GM23338 (cell line): ENCODE measurements around the gene TMEM121. TPM values are rescaled to one million over a fixed set of nuclear protein-coding genes. Genes with fewer than 3 reads are reported as not detected.

Source experiments
- ATAC-seq: fragments of 200-7000 bp; cut with Tn5 transposase; 3 replicates; pipeline ENCODE4 v1.9.1; 2020
- DNase-seq: peaks from one replicate; pipeline ENCODE4 v3.0.0-alpha.2; 2015; ENCODE audit warnings: low spot score
- H2AFZ ChIP-seq: fragments of 200-600 bp; sonication (generic); 2 replicates; pipeline ENCODE4 v1.8.0; 2016; ENCODE audit warnings: antibody characterized with exemption, mild to moderate bottlenecking, moderate library complexity
- H3F3A ChIP-seq: fragments of 200-600 bp; sonication (generic); replicated peaks from 2 replicates; pipeline ENCODE4 v1.8.0; 2017; ENCODE audit warnings: antibody characterized with exemption, mixed run types, low read depth
- H3K27ac ChIP-seq: fragments of 200-600 bp; sonication (generic); 2 replicates; pipeline ENCODE4 v1.6.1; 2016; ENCODE audit warnings: low read depth
- H3K27me3 ChIP-seq: fragments of 200-600 bp; sonication (generic); 2 replicates; pipeline ENCODE4 v1.8.0; 2016; ENCODE audit warnings: mild to moderate bottlenecking, mixed run types, moderate library complexity; ENCODE audit not compliant: insufficient read depth
- H3K36me3 ChIP-seq: fragments of 200-600 bp; sonication (generic); 2 replicates; pipeline ENCODE4 v1.8.0; 2016; ENCODE audit warnings: mild to moderate bottlenecking; ENCODE audit not compliant: insufficient read depth
- H3K4me1 ChIP-seq: fragments of 200-600 bp; sonication (generic); 2 replicates; pipeline ENCODE4 v1.8.0; 2016; ENCODE audit warnings: mild to moderate bottlenecking, moderate library complexity; ENCODE audit not compliant: insufficient read depth
- H3K4me2 ChIP-seq: fragments of 200-600 bp; sonication (generic); 2 replicates; pipeline ENCODE4 v1.7.1; 2017; ENCODE audit warnings: mixed run types
- H3K4me3 ChIP-seq: fragments of 200-600 bp; sonication (generic); 2 replicates; pipeline ENCODE4 v1.6.1; 2016; ENCODE audit warnings: mixed run types
- H3K79me2 ChIP-seq: fragments of 200-600 bp; sonication (generic); replicated peaks from 2 replicates; pipeline ENCODE4 v1.8.0; 2017; ENCODE audit warnings: mild to moderate bottlenecking; ENCODE audit not compliant: insufficient read depth
- H3K9me2 ChIP-seq: fragments of 200-600 bp; sonication (generic); 2 replicates; pipeline ENCODE4 v1.8.0; 2017; ENCODE audit not compliant: insufficient read depth
- H4K20me1 ChIP-seq: fragments of 200-600 bp; sonication (generic); replicated peaks from 2 replicates; pipeline ENCODE4 v1.8.0; 2017; ENCODE audit warnings: mild to moderate bottlenecking; ENCODE audit not compliant: insufficient read depth
- H3K27ac Mint-ChIP-seq: 2 replicates; pipeline ENCODE4 v1.8.0; 2020; ENCODE audit warnings: inconsistent platforms, mild to moderate bottlenecking, moderate library complexity, mixed read lengths
- H3K27me3 Mint-ChIP-seq: 3 replicates; pipeline ENCODE4 v1.8.0; 2022; ENCODE audit warnings: low read depth, mild to moderate bottlenecking, moderate library complexity, mixed read lengths, inconsistent platforms; ENCODE audit not compliant: insufficient read depth, poor library complexity
- H3K36me3 Mint-ChIP-seq: 3 replicates; pipeline ENCODE4 v1.8.0; 2021; ENCODE audit warnings: low read depth, mild to moderate bottlenecking, inconsistent platforms, moderate library complexity, mixed read lengths
- H3K4me1 Mint-ChIP-seq: 3 replicates; pipeline ENCODE4 v1.8.0; 2020; ENCODE audit warnings: mild to moderate bottlenecking, inconsistent platforms, mixed read lengths
- H3K4me3 Mint-ChIP-seq: 3 replicates; pipeline ENCODE4 v1.8.0; 2021; ENCODE audit warnings: moderate library complexity, mild to moderate bottlenecking, inconsistent platforms, mixed read lengths
- H3K9me3 Mint-ChIP-seq: 3 replicates; pipeline ENCODE4 v1.8.0; 2020; ENCODE audit warnings: moderate library complexity, mild to moderate bottlenecking, inconsistent platforms, mixed read lengths
- CREB1 ChIP-seq: fragments of 250-450 bp; sonication (Bioruptor Pico); IDR thresholded peaks from 2 replicates; pipeline ENCODE4 v1.5.0; 2020; ENCODE audit warnings: low read depth, mild to moderate bottlenecking, moderate library complexity
- EZH2 ChIP-seq: fragments of 200-600 bp; sonication (generic); IDR thresholded peaks from one replicate; pipeline ENCODE4 v1.8.0; 2017; ENCODE audit warnings: antibody characterized with exemption, mild to moderate bottlenecking, low read depth; ENCODE audit not compliant: unreplicated experiment
- EZH2phosphoT487 ChIP-seq: fragments of 200-600 bp; sonication (generic); IDR thresholded peaks from one replicate; pipeline ENCODE4 v1.8.1; 2018; ENCODE audit warnings: antibody characterized with exemption; ENCODE audit not compliant: unreplicated experiment
- JUNB ChIP-seq: IDR thresholded peaks from one replicate; pipeline ENCODE4 v1.6.1; 2016; ENCODE audit warnings: antibody characterized with exemption; ENCODE audit not compliant: unreplicated experiment
- NANOG ChIP-seq: IDR thresholded peaks from 2 replicates; pipeline ENCODE4 v1.6.1; 2016; ENCODE audit warnings: antibody characterized with exemption, borderline replicate concordance
- POLR2AphosphoS5 ChIP-seq: IDR thresholded peaks from 2 replicates; pipeline ENCODE4 v1.6.1; 2016; ENCODE audit warnings: antibody characterized with exemption, low read depth
- ZNF331 ChIP-seq: fragments of 250-450 bp; sonication (Bioruptor Pico); IDR thresholded peaks from 2 replicates; pipeline ENCODE4 v1.5.0; 2020; ENCODE audit warnings: low read depth, mild to moderate bottlenecking, moderate library complexity
- polyA plus RNA-seq: library from polyadenylated mRNA; unstranded; fragments of >200 nt; fragmentation: Nextera tagmentation; extraction: Ambion mirVana; gene quantifications from 2 replicates; pipeline ENCODE4 v1.2.1, GENCODE V29; 2016
- total RNA-seq: library from RNA; depleted of rRNA; stranded (reverse); fragments of >200 nt; shearing (Covaris generic); gene quantifications from 2 replicates; pipeline ENCODE4 v1.2.3, GENCODE V29; 2014
- TF ChIP-seq, protein P1 (sequence below), 2 experiments: fragments of 200-600 bp in 1 of 2; sonication (generic) in 1 of 2; conservative IDR thresholded peaks; 2 replicates each; pipeline versions ENCODE4 v1.5.1 to v1.6.1; 2016 to 2017; ENCODE audit warnings: antibody characterized with exemption in 2 of 2, low read depth in 2 of 2, mild to moderate bottlenecking in 2 of 2, moderate library complexity in 1 of 2
- TF ChIP-seq, protein P2 (sequence below): IDR thresholded peaks from 2 replicates; pipeline ENCODE4 v1.6.1; 2016; ENCODE audit warnings: antibody characterized with exemption

The TMEM121 gene
- total and polyA plus RNA-seq, 2 experiments from 2014 or later = 0.13 to 1.3 TPM

DNA sequence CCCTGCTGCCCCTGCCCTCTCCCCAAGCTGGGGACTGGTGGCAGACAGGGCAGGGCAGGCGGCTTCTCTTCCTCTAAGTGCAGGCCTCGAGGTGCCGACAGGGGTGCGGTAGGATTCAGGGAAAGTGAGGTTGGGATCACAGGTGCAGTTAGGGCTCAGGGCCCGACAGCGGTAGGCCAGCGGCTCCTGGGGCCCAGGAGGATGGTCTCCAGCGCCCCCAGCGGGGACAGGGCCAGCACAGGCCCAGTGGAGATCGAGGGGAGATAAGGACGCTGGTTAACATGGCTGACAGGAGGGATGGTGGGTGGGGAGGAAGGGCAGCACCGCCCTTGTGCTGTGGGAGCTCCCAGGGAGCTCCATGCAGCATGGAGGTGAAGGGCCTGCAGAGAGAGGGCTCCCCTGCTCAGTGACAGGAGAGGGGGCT is 40.6 kb upstream of the TMEM121 start:
- Mint-ChIP-seq H3K9me3 (peaks cover under 1% of the 10 kb centered on the region; the same call in 1 of the 3 replicates), H3K36me3 (no peaks in the 10 kb centered on the region), H3K27ac (no peak overlapping the region), H3K27me3 (peaks cover 64% of the 10 kb centered on the region), H3K4me3 (peak overlapping the region; percentile 55; the same call in 2 of the 3 replicates), H3K4me1 (peaks cover 16% of the 10 kb centered on the region; the same call in 2 of the 3 replicates)
- Histone ChIP-seq H3K4me1 (peaks cover 12% of the 10 kb centered on the region; the same call in 1 of the 2 replicates), H2AFZ (peak overlapping the region; percentile 52; the same call in 1 of the 2 replicates), H3K79me2 (no peaks in the 10 kb centered on the region), H3K36me3 (no peaks in the 10 kb centered on the region), H3K4me2 (peak overlapping the region; percentile 83), H3K4me3 (peak overlapping the region; percentile 61; the same call in 1 of the 2 replicates), H3K27ac (no peak overlapping the region), H3K9me2 (no peaks in the 10 kb centered on the region), H4K20me1 (no peaks in the 10 kb centered on the region), H3K27me3 (peaks cover 88% of the 10 kb centered on the region), H3F3A (no peaks in the 10 kb centered on the region)
- peak; percentile 55 for TF ChIP-seq EZH2
- no peak for TF ChIP-seq CREB1 (CRISPR knock-in tag)
- TF ChIP-seq, protein P1, sequence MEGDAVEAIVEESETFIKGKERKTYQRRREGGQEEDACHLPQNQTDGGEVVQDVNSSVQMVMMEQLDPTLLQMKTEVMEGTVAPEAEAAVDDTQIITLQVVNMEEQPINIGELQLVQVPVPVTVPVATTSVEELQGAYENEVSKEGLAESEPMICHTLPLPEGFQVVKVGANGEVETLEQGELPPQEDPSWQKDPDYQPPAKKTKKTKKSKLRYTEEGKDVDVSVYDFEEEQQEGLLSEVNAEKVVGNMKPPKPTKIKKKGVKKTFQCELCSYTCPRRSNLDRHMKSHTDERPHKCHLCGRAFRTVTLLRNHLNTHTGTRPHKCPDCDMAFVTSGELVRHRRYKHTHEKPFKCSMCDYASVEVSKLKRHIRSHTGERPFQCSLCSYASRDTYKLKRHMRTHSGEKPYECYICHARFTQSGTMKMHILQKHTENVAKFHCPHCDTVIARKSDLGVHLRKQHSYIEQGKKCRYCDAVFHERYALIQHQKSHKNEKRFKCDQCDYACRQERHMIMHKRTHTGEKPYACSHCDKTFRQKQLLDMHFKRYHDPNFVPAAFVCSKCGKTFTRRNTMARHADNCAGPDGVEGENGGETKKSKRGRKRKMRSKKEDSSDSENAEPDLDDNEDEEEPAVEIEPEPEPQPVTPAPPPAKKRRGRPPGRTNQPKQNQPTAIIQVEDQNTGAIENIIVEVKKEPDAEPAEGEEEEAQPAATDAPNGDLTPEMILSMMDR (conservative IDR thresholded peaks at IDR 0.05; ENCODE audit: low read depth in 2 of 2) = peak; percentile 67 to 81
- peak; percentile 92 for DNase-seq
- ATAC-seq = peak; percentile 37

DNA sequence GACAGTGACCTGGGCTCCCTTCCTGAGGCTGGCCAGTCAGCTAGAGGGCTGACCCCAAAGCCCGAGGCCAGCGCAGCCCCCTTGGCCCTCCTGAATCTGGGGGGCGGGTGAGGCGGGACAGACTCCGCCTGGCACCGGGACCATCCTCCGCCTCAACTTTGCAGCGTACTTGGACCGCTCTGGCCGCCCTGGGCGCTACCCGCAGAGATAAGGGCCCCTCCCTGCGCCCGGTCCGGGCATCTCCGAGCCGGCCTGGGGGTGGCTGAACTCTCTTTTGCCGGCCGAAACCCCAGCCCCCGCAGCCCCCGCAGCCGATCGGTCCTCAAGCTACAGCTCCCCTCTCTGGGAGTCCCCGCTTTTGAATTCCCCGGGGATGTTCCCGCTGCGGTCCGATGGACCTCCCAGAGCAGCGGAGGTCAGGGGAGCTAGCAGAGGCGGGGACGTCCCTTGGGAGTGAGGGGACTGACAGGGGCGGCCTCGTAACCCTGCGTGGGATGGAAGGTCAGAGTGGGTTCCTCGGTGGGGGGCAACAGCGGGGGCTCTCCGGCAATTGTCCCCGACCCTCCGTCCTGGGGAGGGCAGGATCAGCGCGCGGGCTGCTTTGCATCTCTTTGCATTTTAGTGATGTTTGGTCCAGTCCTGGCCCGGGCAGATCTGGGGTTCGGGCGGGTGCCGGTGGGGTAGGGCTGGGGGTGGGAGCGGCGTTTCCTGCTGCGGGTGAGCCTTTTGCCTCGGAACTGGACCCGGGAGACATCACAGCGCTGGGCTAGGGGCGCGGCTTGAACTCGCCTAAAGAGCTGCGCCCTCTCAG is 40.0 kb upstream of the TMEM121 start, which contains the start of gene CRIP1:
Gene CRIP1 (plus strand): TSS at position 724 of the 811 bp plus-strand sequence. CDS start 374 bp downstream, outside the sequence.
- H3K4me2 ChIP-seq = peak within 1 kb of the TSS; percentile 83
- peaks cover 7% of the 10 kb centered on the region; the same call in 1 of the 2 replicates for H3K4me1 ChIP-seq
- Mint-ChIP-seq H3K27me3 (peaks cover 64% of the 10 kb centered on the region), H3K36me3 (no peaks in the 10 kb centered on the region), H3K9me3 (peaks cover 3% of the 10 kb centered on the region; the same call in 1 of the 3 replicates), H3K4me1 (peaks cover 16% of the 10 kb centered on the region; the same call in 2 of the 3 replicates), H3K27ac (no peak within 1 kb of the TSS), H3K4me3 (peak within 1 kb of the TSS; percentile 61)
- no peaks in the 10 kb centered on the region for H4K20me1 ChIP-seq
- no peak for DNase-seq
- H3F3A ChIP-seq = no peaks in the 10 kb centered on the region
- H2AFZ ChIP-seq = peak within 1 kb of the TSS; percentile 76
- H3K79me2 ChIP-seq = no peaks in the 10 kb centered on the region
- no peak within 1 kb of the TSS for H3K27ac ChIP-seq
- no peaks in the 10 kb centered on the region for H3K9me2 ChIP-seq
- peaks cover 82% of the 10 kb centered on the region for H3K27me3 ChIP-seq
- no peak for ATAC-seq
- peak within 1 kb of the TSS; percentile 61 for H3K4me3 ChIP-seq
- H3K36me3 ChIP-seq = no peaks in the 10 kb centered on the region
- TF ChIP-seq EZH2 (no peak), POLR2AphosphoS5 (no peak), JUNB (no peak), ZNF331 (CRISPR knock-in tag) (no peak), CREB1 (CRISPR knock-in tag) (no peak), EZH2phosphoT487 (no peak), NANOG (no peak)
- TF ChIP-seq, protein P1 (conservative IDR thresholded peaks at IDR 0.05; ENCODE audit: low read depth in 2 of 2) = no peak
- TF ChIP-seq, protein P2, sequence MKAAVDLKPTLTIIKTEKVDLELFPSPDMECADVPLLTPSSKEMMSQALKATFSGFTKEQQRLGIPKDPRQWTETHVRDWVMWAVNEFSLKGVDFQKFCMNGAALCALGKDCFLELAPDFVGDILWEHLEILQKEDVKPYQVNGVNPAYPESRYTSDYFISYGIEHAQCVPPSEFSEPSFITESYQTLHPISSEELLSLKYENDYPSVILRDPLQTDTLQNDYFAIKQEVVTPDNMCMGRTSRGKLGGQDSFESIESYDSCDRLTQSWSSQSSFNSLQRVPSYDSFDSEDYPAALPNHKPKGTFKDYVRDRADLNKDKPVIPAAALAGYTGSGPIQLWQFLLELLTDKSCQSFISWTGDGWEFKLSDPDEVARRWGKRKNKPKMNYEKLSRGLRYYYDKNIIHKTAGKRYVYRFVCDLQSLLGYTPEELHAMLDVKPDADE = no peak
